HTR-8/SVneo (cell line): ENCODE data around the gene FHOD3.

ENCODE experiments used
- DNase-seq: peaks from one replicate; pipeline ENCODE4 v3.0.0; 2011; ENCODE audit warnings: low spot score, mixed read lengths; ENCODE audit not compliant: insufficient read length
- FAIRE-seq: peaks from 2 replicates; lab custom pipeline; 2011; peaks lifted over from hg19 to GRCh38; lab: Jason Lieb, UNC

FHOD3 gene

GRCh38 chr18:36399055-36399454, 101.5 kb downstream of the FHOD3 start:
- FAIRE-seq: no peak
- no peak for DNase-seq

- FAIRE-seq (no peak), DNase-seq (no peak)
Measured at GRCh38 chr18:36401462-36401861, 103.9 kb downstream of the FHOD3 start.

GRCh38 chr18:36402765-36403396, 105.4 kb downstream of the FHOD3 start:
- DNase-seq (no peak), FAIRE-seq (no peak)

GRCh38 chr18:36403896-36404820, 106.6 kb downstream of the FHOD3 start:
- DNase-seq (no peak), FAIRE-seq (no peak)

- no peak for FAIRE-seq
- no peak for DNase-seq
Measured at GRCh38 chr18:36405611-36406010, 108.1 kb downstream of the FHOD3 start.

GRCh38 chr18:36406805-36407204, 109.3 kb downstream of the FHOD3 start:
- DNase-seq: no peak
- no peak for FAIRE-seq

- no peak for DNase-seq
- no peak for FAIRE-seq
Measured at GRCh38 chr18:36408606-36409005, 111.1 kb downstream of the FHOD3 start.

- DNase-seq (no peak), FAIRE-seq (no peak)
Measured at GRCh38 chr18:36409779-36410178, 112.3 kb downstream of the FHOD3 start.

GRCh38 chr18:36410346-36410745, 112.8 kb downstream of the FHOD3 start:
- DNase-seq: no peak

GRCh38 chr18:36411745-36412168, 114.2 kb downstream of the FHOD3 start:
- DNase-seq (no peak), FAIRE-seq (no peak)

More at GRCh38 chr18:36410346-36410745, 112.8 kb downstream of the FHOD3 start:
- FAIRE-seq: no peak

- DNase-seq (no peak), FAIRE-seq (no peak)
Measured at GRCh38 chr18:36412778-36413177, 115.3 kb downstream of the FHOD3 start.

- DNase-seq (no peak), FAIRE-seq (no peak)
Measured at GRCh38 chr18:36415171-36415570, 117.7 kb downstream of the FHOD3 start.

GRCh38 chr18:36415625-36416024, 118.1 kb downstream of the FHOD3 start:
- DNase-seq (no peak), FAIRE-seq (no peak)

- DNase-seq (no peak), FAIRE-seq (no peak)
Measured at GRCh38 chr18:36419188-36419899, 121.8 kb downstream of the FHOD3 start.

- no peak for DNase-seq
- no peak for FAIRE-seq
Measured at GRCh38 chr18:36419900-36420531, 122.5 kb downstream of the FHOD3 start.

- no peak for DNase-seq
- no peak for FAIRE-seq
Measured at GRCh38 chr18:36420826-36421225, 123.3 kb downstream of the FHOD3 start.

- FAIRE-seq (no peak), DNase-seq (no peak)
Measured at GRCh38 chr18:36424741-36425142, 127.2 kb downstream of the FHOD3 start.

GRCh38 chr18:36427369-36427768, 129.9 kb downstream of the FHOD3 start:
- DNase-seq: no peak

GRCh38 chr18:36427831-36428230, 130.3 kb downstream of the FHOD3 start:
- FAIRE-seq (no peak), DNase-seq (no peak)

More at GRCh38 chr18:36427369-36427768, 129.9 kb downstream of the FHOD3 start:
- no peak for FAIRE-seq

- DNase-seq: no peak
- no peak for FAIRE-seq
Measured at GRCh38 chr18:36428431-36429029, 131.0 kb downstream of the FHOD3 start.
